Frontal cortex (tissue), 4 donors: Measurements from ENCODE around the gene RHOJ. TPM values are rescaled to one million over a fixed set of nuclear protein-coding genes. Genes with fewer than 3 reads are reported as not detected.
"Not testable (repeated sequence)": the region's sequence is repeated elsewhere in the genome, so short reads cannot be mapped to it uniquely, and the experiment has no call there.

ENCODE experiments used
- DNase-seq, 2 donors: peaks; one replicate each; pipeline ENCODE4 v3.0.0; 2012; ENCODE audit warnings: low spot score in 2 of 2
- FAIRE-seq: peaks from 2 replicates; lab custom pipeline; 2012; peaks lifted over from hg19 to GRCh38; lab: Jason Lieb, UNC
- total RNA-seq: library from RNA; depleted of rRNA; stranded (reverse); fragments of >200 nt; gene quantifications from one replicate; pipeline ENCODE4 v1.2.3, GENCODE V29; 2014
- donor health status: control.
- donor health status: control.
- donor health status: control.

The RHOJ gene
- total RNA-seq, 1 donor from 2014 or later, result 4.5 TPM

GRCh38 chr14:63249092-63249491 is 44.8 kb downstream of the RHOJ start:
- FAIRE-seq (no peak), DNase-seq (no peak)

- FAIRE-seq (no peak), DNase-seq (no peak)
These were observed 53.1 kb downstream of the RHOJ start for GRCh38 chr14:63257299-63257698.

GRCh38 chr14:63262446-63262845 is 58.2 kb downstream of the RHOJ start:
- FAIRE-seq (no peak), DNase-seq (no peak)

GRCh38 chr14:63266106-63266505 is 61.9 kb downstream of the RHOJ start:
- FAIRE-seq (no peak), DNase-seq (no peak)

GRCh38 chr14:63267171-63267570 is 62.9 kb downstream of the RHOJ start:
- no peak for FAIRE-seq

GRCh38 chr14:63268771-63269170 is 64.5 kb downstream of the RHOJ start:
- DNase-seq, result no peak
- no peak for FAIRE-seq

More at GRCh38 chr14:63267171-63267570, 62.9 kb downstream of the RHOJ start:
- DNase-seq, result no peak

- no peak for FAIRE-seq
- DNase-seq, result no peak
These were observed 65.5 kb downstream of the RHOJ start for GRCh38 chr14:63269561-63270225.

GRCh38 chr14:63273129-63273528 is 68.9 kb downstream of the RHOJ start:
- FAIRE-seq, result no peak
- DNase-seq, result no peak

- FAIRE-seq (no peak), DNase-seq (no peak)
These were observed 69.7 kb downstream of the RHOJ start for GRCh38 chr14:63273717-63274655.

GRCh38 chr14:63275611-63276010 is 71.4 kb downstream of the RHOJ start:
- no peak for DNase-seq
- no peak for FAIRE-seq

- DNase-seq (no peak), FAIRE-seq (no peak)
These were observed 71.8 kb downstream of the RHOJ start for GRCh38 chr14:63276016-63276415.

- FAIRE-seq (peak; percentile 60), DNase-seq (peak in 1 of 2 donors; percentile 59)
These were observed 72.5 kb downstream of the RHOJ start for GRCh38 chr14:63276492-63277342.

GRCh38 chr14:63277591-63278183 is 73.4 kb downstream of the RHOJ start:
- FAIRE-seq, result no peak

GRCh38 chr14:63279933-63280332 is 75.7 kb downstream of the RHOJ start:
- not testable (repeated sequence) for FAIRE-seq

More at GRCh38 chr14:63277591-63278183, 73.4 kb downstream of the RHOJ start:
- DNase-seq, result no peak

GRCh38 chr14:63282997-63283883 is 79.0 kb downstream of the RHOJ start:
- DNase-seq (no peak), FAIRE-seq (no peak)

More at GRCh38 chr14:63279933-63280332, 75.7 kb downstream of the RHOJ start:
- DNase-seq, result not testable (repeated sequence)

- FAIRE-seq, result no peak
- no peak for DNase-seq
These were observed 79.6 kb downstream of the RHOJ start for GRCh38 chr14:63283884-63284248.

- DNase-seq, result no peak
- no peak for FAIRE-seq
These were observed 81.8 kb downstream of the RHOJ start for GRCh38 chr14:63286071-63286470.

GRCh38 chr14:63287666-63288483 is 83.6 kb downstream of the RHOJ start:
- FAIRE-seq, result no peak
- no peak for DNase-seq
